CD4-positive, alpha-beta T cell treated with Interleukin-6 at 100 ng/mL for 8 hours (primary cell): Measurements from ENCODE around the gene MIPEP.
"Not testable (repeated sequence)": the region's sequence is repeated elsewhere in the genome, so short reads cannot be mapped to it uniquely, and the experiment has no call there.

ENCODE experiments used
- DNase-seq: peaks from one replicate; pipeline ENCODE4 v3.0.0-alpha.2; 2020; ENCODE audit warnings: mixed read lengths, low spot score

Gene MIPEP

DNA sequence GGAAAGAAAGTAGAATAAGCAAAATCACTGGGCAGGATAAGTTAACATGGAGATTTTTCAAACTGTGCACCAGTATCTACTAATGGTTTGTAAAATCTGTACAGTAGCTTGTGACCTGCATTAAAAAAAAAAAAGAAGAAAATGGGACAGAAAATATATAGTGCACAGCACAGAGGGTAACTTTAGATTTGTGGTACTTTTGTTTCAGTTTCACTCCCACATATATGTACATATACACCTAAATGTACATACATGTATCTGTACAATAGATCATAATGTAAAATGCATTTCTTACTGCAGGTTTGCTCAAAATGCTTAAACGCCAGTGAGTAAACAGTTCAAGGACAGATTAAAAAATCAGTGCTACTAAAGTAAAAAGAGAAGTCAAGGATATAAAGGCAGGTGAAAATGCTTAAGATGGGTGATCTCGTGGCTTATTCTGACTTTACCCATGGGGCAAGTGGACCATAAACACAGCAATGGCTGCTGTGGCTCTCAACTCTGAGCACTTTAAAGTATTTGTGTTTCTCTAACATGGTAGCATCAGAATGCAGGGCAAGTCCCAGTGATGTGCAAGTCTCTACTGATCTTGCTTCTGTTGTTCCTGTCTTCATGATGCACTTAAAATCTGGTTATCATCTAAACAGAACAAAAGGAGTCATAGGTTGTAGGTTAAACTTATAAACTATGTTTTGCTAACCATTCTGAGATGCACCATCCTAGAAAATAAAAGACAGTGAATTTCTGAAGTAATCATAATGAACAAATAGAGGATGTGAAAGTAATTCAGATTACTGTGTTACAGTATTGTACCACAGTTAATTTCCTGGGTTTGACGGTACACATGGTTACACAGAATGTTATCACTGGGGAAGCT is 112.3 kb downstream of the MIPEP start:
- DNase-seq = no peak

DNA sequence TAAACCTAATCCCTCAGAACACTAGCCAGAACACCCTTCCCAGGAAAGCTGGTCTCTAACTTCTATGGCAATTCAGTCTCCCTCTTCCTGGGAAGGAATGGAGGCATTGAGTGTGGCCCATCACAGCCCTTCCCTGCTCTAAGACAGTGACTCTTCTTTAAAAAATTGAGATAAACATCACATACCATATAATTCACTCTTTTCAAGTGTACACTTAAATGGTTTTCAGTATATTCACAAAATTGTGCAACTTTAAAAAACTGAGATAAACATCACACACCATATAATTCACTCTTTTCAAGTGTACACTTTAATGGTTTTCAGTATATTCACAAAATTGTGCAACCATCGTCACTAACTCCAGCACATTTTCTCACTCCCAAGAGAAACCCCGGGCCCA is 116.5 kb downstream of the MIPEP start:
- DNase-seq = no peak

DNA sequence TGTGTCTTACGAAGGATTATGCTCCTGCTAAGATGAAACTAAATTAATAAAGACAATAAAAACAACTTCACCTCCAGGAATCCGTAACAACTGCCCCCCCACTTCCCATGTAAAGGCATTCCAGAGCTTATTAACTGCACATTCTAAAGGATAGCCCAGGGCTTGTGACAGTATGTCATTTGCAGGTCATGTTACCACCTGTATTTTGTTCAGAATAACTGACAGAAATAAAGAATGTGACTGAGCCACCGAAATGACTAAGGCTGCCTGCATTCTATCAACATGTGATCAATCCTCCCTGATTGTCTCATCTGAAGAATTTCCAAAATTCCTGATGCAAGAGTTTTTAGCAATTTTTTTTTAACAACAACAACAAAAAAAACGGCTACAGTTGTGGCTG is 117.2 kb downstream of the MIPEP start:
- DNase-seq = no peak

DNA sequence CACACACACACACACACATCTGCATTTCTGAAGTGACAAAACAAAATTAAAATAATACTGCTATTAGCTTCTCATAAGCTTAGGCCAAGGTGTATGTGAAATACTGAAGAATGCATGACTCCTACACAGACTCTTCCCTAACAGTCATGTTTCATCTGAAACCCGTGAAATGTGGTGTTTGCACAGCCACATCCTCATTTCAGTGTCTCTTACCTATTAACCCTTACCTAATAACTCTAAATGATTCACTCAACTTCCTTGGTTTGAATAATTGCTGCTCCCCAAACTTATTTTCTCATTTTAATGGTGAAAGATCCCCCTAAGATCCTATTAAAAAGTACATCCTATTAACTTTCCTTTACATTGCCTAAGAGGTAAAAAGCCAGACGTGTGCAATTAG is 117.6 kb downstream of the MIPEP start:
- no peak for DNase-seq

DNA sequence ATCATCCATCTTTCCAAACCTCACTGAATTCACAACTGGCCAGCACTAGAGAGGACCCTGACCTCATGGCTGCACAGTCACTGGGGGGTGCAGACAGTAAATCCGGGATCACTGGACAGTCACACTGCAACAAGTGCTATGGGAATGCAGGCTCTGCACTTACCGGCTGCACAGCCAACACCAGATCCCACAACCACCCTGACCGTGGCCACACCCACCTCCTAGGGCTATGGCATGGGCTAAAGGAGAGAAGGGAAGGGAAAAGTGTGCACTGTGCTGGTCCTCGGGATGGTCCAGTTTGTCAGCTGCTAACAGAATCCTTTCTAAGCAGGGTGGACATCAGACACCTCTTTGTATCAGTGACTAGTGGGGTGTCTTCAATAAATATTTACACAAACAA is 118.2 kb downstream of the MIPEP start:
- DNase-seq = no peak

DNA sequence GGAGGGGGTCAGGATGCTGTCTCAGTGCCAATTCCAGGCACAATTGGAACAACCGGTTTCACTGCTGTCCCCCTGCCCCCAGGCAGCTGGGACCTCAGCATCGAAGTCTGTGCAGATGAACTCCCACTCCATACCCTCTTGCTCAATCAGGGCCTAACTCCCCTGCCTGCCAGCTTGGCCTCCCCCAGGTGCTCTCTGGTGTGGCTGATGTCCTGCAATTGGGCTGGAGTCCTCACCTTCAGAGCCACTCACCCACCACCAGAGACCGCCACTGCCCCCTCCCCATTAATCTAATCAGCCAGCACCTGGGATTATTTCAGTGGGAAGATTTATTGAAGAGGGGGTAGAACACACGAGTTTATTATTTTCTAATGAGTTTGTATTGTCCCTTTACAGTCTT is 118.8 kb downstream of the MIPEP start:
- no peak for DNase-seq

DNA sequence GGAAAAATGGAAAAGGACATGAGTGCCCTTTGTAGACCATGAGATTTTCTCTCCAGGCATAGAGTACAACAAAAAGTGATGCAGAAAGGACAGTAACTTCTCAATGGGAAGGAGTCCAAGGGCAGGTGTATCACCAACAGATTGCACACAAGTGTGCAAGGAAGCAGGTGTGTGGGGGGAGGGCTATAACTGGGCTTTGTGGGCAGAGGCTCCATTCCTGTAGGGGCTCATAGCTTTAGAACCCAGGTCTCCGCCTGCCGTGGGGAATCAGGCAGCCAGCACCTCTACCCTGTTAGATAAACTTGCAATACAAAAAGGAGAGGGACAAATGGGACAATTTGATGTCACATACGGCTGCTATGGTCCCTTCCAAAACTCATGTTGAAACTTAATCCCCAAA is 119.8 kb downstream of the MIPEP start:
- no peak for DNase-seq

DNA sequence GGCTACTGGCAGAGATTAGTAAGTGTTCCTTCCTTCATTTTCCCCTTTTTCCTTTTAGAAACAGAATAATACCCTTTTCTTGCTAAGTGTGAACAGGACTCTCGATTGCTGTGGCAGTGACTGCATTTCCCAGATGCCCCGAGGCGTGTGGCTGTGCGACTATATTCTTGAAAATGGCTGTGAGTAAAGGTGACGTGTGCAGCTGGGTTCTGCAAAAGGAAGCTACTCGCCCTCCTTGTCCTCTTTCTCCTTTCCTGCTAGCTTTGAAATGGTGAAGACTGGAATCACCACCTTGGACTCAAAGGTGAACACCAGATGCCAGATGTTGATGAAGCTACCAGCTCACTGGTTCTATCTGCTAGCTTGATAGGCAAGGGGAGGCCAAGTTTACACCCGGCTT is 121.4 kb downstream of the MIPEP start:
- DNase-seq = no peak

DNA sequence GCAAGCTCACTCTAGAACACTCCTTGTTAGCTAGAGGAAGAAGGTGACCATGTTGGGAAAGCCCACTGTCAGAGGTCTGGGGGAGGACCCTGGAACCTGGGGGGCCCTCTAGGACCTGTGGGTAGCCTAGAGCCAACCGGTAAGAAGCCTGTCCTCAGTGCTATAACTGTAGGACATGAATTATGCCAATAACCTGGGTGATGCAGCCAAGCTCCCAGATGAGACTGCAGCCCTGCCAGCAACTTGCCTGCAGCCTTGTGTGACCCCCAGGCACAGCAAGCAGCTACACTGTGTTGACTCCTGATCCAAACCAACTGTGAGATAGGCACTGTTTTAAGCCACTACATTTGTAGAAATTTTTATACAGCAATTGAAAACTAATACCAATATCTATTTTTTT is 122.3 kb downstream of the MIPEP start:
- DNase-seq = no peak

DNA sequence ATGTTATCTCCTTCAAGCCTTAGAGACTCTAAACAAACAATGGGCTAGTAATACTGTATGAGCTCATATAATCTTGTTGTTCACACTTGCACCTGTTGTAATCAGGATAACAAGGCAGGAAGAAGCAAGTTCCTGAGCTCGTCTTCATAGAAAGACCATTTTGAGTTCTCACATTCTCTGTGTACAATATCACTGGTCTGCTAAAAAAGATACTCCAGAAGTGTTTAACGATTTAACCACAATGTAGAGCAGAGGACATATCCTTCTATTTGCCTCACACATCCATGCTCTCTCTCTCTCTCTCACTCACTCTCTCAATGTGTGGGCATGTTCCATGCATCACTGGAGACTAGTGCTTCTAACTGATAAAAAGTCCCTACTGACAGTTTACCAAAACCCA is 122.9 kb downstream of the MIPEP start:
- DNase-seq = no peak

DNA sequence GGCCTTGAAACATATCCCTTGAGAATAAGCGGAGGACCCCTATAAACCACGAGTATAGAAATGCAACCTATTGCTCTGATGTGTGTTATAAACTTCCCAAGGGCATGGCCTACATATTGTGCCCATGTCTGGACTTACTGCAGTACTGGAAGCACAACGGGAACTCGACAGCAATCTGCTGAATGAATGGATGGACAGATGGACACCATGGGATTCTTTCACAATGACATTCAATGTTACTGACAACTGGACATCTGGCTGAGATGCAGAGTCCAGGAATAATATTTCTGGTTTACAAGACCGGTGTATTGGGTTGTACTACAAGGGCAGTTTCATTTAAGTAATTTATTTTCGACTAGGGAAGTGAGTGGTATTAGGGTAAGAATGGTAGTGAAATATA is 123.7 kb downstream of the MIPEP start:
- no peak for DNase-seq

DNA sequence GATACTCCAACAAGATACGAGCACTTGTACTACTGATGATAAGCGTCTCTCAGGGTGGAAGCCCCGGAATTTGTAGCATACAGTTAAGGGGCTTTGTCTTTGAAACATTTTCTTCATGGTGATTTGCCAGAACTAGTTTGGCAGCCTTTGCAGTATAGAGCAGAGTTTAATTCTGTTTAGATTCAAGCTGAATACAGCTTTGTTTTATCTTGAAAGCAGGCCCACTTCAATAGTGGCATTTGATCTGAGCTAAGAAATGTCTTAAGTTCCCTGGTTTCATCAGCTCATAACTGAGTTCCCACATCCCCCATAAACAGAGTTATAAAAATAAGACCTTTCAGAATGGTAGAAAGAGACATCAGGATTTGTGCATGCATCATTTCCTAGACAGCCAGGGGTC is 125.9 kb downstream of the MIPEP start:
- DNase-seq = no peak

DNA sequence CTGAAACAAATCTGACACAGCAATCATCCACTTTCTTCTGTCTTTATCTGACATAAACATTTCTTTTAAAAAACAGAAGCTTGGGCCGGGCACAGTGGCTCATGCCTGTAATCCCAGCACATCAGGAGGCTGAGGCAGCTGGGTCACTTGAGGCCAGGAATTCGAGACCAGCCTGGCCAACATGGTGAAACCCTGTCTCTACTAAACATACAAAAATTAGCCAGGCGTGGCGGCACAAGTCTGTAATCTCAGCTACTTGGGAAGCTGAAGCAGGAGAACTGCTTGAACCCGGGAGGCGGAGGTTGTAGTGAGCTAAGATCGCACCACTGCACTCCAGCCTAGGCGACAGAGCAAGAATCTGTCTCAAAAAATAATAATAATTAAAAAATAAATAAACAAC is 127.4 kb downstream of the MIPEP start:
- not testable (repeated sequence) for DNase-seq

DNA sequence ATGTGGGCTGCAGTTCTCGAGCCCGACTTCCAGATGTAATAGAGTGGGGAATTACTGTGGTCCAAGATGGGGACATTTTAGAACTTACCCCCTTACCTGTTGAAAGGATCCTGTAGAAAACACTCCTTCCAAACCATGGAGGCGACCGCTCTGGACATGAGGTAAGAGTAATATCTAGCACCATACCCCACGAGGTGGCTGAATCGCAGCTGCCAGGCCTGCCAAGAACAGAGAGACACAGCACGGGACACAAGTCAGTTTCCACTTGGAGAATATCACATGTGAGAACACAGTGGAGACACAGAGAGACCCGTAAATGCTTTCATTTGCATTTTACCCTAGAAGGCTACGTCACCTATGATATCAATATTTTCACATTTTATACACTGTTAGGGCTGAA is 129.2 kb downstream of the MIPEP start:
- no peak for DNase-seq

DNA sequence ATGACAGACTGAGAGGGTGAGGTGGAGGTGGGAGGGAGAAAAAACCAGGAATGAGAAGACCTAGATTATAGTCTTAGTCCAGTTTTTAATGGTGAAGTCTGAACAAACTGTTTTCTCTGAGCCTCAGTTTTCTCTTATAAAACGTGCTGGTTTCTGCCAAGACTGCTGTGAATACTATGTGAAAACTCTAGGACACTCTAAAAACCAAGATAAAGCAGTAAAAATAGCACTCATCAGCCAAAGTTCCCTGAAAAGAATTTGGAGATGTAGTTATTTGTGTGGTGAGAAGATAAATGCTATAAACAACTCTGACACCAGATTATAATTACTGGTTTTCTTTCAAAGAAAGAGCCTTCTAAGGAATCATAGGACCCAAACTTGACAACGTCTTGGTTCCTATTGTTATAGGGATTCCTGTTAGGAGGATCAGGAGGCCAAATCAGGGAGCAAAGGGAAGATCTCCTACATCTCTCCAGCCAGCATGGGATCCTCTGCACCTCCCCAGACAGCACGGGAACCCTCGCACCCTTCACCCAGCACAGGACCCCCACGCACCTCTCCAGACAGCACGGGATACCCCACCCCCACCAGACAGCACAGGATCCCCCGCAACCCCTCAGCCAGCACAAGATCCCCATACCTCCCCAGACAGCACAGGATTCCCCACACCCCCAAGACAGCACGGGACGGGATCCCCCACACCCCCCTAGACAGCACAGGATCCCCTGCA is 130.2 kb downstream of the MIPEP start:
- no peak for DNase-seq

DNA sequence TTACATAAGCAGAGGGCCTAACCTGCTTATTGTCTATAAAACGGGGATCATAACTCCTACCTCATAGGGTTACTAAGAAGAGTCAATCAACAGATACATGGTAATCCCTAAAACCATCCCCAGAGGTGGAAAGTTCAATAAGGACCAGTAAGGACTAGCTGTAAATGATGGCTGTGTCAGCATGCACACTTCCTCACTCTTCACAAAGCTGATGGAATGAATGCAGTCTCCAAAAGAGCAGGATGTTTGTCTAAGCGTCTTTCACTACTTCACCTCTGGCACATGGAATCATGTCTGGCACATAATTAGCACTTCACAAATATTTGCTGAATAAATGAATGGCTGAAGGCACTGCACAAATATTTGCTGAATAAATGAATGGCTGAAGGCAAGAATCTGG is 134.2 kb downstream of the MIPEP start:
- DNase-seq = no peak

DNA sequence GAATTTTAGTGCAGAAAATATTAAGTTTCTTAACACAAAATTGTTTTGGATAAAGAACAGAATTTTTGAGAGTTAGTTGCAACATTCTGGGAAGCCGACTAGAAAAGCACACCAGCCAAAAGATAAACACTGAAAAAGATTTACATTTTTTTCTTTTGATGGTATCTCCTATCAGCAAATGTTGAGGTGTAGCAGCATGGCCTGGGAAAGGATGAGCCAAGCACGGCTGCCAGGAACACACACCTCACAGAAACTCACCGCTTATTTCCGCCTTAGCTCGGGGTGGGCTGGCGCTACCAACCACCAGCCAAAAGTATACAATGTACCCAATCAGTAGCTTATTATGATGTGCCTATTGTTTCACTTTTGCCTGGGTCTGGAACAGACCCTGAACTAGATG is 134.7 kb downstream of the MIPEP start:
- peak; percentile 50 for DNase-seq

DNA sequence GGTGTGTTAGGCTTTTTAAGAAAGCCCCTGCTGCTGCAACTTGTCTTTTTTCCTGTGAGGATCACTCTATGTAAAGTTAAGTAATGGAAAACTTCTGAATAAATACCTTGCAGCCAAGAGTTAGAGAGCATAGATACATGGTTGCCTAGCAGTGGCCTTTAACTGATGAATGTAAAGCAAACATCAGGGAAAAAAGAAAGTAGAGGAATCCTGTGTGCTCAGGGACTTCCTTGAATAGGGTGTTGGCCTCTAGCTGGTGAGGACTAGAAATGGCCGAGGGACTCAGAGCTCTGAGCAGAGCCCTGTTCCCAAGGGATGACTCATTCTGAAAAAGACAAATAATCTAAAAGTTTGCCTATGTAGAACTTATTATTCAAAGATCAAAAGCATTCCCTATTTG is 135.7 kb downstream of the MIPEP start:
- no peak for DNase-seq

DNA sequence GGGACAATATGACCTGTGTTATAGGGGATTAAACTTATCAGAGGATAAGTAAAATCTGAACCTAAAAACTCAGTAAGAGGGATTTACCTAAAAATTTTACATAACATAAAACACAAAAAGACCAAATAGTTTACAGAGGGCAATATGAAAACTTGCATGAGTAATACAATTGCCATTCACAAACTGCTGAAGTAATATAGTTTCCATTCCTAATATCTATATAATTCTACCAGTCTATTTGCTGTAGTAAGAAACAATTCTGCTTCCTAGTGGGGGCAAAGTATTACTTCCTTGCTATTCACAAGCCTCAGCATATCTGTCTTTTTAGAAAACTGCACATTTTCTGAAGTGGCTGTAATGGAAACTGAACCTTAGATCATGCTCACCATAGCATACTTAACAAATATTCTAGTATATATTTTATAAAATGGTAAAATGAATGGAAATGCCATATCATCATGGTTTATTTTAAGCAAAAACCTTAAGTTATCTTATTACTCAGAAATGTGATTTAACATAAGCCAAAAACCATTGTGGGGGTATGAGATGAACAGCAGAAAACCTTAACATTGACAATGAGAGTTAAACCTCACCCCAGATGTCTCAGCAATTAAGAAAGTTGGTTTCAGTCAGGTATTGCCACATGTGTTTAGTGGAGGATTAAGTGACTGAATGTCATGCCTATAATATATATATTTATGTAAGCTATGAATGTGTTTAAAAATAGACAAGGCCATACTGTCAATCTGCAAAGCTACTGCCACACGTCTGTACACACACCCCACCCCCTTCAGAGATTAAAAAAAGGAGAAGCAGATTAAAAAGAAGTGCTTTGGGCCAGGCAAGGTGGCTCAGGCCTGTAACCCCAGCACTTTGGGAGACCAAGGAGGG is 136.8 kb downstream of the MIPEP start:
- no peak for DNase-seq

DNA sequence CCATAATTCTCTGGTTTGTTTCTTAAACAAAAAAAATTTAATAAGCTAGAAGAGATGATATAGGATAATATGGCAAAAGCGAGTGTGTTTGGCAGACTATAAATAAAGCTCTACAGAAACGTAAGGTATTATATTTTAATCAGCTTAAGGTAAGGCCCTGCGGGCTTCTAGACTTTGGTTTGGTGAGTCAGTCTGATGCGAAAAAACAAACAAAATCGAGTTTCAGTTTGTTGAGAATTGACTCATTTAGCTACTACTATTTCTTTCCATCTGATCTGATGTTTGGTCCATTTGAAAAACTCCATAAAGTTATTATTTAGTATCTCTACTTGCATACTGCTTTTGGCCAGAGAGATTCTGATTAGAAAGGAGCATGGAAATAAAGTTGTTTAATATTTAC is 138.0 kb downstream of the MIPEP start:
- DNase-seq = no peak

DNA sequence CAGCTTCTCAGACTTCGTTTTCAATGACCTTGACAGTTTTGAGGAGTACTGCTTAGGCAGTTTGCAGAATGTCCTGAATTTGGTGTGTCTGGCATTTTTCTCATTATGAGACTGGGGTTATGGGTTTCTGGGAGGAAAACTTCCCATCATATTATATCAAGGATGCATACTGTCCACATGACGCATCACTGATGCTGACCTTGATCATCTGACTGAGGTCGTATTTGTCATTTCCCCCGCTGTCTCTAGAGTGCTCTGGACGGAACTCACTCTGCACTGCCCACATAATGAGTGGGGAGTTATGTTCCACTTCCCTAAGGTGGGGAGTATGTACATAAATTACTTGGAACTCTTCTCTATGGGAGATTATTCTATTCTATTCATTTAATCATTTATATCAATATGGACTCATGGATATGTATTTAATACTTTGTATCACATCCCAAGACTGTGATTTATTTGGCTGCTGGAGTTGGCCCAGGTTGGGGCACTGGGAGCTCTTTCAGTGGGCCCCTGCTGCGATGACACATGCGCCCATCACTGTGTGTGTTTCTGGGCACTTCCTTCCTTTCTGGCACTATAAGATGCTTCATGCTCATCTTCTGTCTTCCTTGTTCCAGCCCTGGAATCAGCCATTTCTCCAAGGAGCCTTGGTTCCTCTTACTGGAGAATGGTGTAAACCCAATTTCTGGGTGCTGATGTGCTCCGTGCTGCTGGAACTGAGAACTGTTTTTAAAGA is 138.6 kb downstream of the MIPEP start:
- no peak for DNase-seq
